Superior temporal gyrus (tissue), 1 donor: ENCODE results near the gene TSC22D4.
A peak's percentile ranks its signal among the peaks of the same experiment; 100 is the strongest.
"Not testable (repeated sequence)": the region's sequence is repeated elsewhere in the genome, so short reads cannot be mapped to it uniquely, and the experiment has no call there.

Experiments used
- DNase-seq: peaks from one replicate; pipeline ENCODE4 v3.0.0-alpha.2; 2016; ENCODE audit errors: extremely low spot score

TSC22D4 gene

DNA sequence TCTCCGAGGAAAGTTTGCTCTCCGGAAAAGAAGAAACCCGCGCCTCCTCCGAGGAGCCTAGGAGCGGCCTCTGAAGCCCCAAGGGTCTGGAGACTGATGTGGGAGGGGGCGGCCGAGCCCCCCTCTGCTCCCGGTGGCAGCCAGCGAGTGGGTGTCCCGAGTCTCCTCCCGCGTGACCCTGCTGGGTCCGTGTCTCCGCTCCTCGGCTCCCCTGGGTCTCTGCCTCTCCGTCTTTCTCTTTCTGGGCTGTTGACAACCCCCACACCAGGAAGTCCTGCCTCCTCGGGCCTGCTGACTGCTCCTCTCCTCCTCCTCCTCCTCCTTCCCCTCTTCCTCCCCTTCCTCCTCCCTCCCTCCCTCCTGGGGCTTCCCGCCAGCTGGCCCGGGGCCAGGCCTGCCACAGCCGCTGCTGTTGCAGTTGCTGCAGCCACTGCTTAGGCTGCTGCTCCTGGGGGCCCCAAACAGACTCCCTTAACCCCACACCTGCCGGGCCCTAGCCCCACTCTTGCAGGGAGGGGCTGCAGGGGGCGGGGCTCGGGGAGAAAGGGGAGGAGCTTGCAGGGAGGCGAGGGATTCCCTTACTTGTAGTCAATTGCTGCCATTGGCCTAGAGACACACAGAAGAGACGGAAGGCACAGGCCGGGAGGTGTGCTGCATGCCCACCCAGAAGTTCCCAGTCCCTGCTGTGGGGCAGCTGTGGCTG, at the start of gene TSC22D4:
TSC22D4 (minus strand) TSS at position 257 of the 703 bp plus-strand sequence. CDS start 1,176 bp downstream, outside the sequence.
- DNase-seq, result peak; percentile 92

DNA sequence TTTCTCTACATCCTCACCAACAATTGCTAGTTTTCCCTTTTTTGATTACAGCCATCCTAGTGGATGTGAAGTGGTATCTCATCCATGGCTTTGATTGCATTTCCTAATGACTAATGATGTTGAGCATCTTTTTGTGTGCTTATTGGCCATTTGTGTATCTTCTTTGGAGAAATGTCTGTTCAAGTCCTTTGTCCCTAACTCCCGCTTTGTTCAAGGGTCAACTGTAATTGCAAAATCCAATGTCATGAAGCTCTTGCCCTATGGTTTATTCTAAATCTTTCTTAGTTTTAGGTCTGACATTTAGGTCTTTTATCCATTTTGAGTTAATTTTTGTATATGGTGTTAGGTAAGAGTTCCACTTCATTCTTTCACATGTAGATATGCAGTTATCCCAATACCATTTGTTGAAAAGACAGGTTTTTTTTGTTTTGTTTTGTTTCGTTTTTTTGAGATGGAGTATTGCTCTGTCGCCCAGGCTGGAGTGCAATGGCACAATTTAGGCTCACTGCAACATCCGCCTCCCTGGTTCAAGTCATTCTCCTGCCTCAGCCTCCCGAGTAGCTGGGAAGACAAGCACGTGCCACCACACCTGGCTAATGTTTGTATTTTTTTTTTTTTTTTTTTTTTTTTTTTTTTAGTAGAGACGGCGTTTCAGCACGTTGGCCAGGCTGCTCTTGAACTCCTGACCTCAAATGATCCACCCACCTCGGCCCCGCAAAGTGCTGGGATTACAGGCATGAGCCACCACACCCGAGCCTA, 49.3 kb upstream of the TSC22D4 start:
- DNase-seq, result not testable (repeated sequence)

DNA sequence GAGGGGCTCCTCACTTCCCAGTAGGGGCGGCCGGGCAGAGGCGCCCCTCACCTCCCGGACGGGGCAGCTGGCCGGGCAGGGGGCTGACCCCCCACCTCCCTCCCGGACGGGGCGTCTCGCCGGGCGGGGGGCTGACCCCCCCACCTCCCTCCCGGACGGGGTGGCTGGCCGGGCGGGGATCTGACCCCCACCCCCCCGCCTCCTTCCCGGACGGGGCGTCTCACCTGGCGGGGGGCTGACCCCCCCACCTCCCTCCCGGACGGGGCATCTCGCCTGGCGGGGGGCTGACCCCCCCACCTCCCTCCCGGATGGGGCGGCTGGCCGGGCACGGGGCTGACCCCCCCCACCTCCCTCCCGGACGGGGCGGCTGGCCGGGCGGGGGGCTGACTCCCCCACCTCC, 44.2 kb upstream of the TSC22D4 start:
- DNase-seq, result not testable (repeated sequence)

DNA sequence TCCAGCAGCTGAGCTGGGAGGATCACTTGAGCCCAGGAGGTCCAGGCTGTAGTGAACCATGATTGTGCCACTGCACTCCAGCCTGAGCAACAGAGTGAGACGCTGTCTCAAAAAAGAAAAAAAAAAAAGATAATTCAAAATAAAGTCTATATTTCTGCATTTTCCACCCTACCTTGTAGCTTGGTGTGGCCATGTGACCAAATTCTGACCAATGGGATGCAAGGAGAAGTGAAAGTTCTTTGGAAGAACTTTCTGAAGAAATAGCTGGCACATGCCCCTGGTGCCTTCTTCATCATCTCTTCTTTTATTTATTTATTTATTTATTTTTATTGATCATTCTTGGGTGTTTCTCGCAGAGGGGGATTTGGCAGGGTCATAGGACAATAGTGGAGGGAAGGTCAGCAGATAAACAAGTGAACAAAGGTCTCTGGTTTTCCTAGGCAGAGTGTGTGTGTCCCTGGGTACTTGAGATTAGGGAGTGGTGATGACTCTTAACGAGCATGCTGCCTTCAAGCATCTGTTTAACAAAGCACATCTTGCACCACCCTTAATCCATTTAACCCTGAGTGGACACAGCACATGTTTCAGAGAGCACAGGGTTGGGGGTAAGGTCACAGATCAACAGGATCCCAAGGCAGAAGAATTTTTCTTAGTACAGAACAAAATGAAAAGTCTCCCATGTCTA, 43.0 kb upstream of the TSC22D4 start:
- DNase-seq, result not testable (repeated sequence)

DNA sequence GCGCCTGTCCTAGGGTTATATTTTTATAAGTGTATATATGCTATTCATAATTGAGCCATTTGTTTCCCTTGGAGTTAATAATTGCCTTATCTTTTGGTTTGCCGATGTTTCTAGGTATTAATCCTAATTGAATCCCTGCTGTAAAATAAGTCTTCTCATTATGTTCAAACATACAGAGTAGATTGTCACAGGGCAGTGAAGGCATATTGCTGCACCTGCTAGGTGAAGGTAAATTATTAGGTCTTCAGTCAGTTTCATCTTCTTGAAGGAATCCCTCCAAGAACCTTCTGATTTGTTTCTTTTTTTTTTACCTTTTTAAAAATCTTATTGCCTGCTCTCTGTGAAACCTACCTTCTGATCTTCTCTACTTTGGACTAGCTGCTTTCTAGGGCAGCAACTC, 42.1 kb upstream of the TSC22D4 start:
- DNase-seq, result no peak

DNA sequence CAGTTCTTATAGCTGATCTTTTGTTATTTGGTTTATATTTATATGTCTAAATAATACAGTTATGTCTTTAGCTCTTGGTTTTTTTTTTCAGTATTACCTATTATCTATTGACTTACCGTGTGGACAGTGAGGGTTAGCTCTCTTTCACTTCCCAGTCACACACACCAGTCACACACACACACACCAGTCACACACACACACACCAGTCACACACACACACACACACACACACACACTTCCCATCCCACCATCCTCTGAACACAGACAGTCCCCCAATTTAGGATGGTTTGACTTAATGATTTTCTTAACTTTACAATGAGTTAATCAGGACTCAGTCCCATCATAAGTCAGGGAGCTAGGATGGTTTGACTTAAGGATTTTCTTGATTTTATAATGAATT, 41.1 kb upstream of the TSC22D4 start:
- no peak for DNase-seq

DNA sequence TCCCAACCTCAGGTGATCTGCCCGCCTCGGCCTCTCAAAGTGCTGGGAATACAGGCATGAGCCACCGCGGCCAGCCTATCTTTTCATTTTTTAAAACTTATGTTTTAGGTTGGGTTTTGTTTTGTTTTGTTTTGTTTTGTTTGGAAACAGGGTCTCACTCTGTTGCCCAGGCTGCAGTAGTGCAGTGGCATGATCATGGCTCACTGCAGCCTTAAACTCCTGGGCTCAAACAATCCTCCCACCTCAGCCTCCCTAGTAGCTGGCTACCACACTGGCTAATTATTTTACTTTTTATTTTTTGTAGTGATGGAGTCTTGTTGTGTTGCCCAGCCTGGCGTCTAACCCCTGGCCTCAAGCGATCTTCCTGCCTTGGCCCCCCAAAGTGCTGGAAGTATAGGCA, 40.6 kb upstream of the TSC22D4 start:
- DNase-seq, result no peak

DNA sequence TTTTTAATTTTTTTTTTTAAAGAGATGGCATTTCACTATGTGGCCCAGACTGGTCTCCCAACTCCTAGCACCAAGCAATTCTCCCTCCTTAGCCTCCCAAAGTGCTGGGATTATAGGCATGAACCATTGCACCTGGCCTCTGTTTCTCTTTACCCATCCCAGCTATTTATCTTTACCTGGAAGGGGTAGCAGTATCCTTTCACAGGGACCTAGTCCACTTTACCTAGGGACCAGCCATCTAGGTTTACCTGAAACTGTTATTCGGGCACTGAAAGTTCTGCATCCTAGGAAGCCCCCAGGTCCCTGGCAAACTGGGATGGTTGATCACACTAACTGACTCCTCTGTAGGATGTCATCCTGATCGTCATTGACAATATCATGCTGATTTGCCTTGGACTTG, 38.3 kb upstream of the TSC22D4 start:
- no peak for DNase-seq

DNA sequence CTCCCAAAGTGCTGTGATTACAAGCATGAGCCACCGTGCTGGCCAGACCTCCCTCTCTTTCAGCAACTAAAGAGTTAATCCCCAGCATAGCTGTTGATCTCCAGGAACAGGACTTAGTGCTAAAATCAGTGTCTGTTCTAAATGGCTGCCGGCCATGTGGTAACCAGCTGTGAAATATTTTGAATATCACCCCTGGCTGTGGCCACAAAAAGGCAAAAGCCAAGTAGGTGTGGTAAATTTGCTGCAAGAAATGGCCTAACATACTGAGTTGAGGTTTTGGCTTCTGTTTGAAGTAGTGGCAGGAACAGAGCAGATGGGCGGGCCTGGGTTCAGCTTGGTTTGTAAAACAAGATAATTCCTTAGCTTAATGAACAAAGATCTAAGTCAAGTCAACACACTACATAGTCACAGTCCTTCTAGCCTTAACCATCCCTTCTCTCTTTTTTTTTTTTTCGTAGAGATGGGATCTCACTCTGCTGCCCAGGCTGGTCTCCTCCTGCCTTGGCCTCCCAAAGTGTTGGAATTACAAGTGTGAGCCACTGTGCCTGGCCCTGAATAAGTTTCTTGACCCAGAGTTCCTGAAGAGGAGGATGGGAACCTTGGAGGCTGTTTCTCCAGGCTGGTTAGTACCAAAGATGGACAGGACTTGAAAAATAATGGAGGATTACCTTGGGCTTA, 37.3 kb upstream of the TSC22D4 start:
- no peak for DNase-seq

DNA sequence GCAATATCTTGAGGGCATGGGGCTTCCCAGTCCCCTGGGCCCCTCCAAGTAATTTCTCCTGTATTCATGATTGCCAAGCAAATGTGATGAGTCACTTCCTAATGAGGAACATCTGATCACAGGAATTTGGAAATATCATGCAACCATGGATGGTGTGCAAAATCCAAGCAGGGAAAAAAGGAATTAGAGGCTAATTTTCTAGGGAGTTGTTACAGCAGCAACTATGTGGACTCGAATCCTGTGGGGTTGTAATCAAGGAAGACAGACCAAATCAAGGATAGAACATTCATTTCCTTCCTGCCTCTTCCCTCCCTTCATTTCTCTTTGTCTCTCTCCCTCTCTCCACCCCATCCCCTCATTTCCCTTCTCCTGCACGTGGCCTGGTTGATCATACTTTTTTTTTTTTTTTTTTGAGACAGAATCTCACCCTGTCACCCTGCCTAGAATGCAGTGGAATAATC, 36.1 kb upstream of the TSC22D4 start:
- DNase-seq, result no peak

DNA sequence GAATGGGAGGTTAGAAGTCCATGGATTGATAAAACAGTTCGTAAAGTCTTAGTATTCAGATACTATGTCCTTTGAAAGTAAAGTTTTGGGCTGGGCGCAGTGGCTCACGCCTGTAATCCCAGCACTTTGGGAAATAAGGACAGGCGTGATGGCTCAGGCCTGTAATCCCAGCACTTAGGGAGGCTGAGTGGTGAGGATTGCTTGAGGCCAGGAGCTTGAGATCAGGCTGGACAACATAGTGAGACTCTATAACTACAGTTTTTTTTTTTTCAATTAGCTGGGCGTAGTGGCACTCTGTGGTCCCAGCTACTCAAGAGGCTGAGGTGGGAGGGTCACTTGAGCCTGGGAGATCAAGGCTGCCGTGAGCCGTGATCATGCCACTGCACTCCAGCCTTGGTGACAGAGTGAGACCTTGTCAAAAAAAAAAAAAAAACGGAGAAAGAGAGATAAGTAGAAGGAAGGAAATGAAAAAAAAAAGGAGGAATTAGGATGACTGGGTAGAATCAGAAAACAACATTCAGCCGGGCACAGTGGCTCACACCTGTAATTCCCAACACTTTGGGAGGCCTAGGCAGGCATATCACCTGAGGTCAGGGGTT, 34.3 kb upstream of the TSC22D4 start:
- no peak for DNase-seq

DNA sequence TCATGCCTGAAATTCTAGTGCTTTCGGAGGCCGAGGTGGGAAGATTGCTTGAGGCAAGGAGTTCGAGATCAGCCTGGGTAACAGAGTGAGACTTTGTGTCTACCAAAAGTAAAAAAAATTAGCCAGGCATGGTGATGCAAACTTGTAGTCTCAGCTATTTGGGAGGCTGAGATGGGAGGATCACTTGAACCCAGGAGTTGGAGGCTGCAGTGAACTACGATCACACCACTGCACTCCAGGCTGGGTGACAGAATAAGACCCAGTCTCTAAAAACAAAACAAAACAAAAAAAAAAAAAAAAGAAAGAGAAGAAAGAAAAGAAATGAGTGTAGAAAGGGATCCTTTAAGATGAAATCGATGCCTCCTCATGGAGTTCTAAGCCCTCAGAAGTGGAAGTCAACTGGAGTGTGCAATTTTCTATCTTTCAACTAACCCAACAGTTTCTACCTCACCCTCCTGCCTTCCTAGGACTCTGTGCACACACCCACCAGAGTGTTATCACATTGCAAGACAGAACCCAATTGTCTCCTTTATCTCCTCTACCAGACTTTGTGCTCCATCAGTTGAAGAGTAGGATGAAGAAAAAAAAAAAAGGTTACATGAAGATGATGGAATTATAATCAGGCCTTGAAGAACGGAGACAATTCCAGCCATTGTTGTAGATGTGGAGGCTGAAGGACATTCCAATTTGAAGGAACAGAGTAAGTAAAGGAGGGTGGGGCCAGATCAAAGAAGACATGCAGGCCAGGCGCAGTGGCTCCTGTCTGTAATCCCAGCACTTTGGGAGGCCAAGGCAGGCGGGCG, 31.6 kb upstream of the TSC22D4 start:
- no peak for DNase-seq

DNA sequence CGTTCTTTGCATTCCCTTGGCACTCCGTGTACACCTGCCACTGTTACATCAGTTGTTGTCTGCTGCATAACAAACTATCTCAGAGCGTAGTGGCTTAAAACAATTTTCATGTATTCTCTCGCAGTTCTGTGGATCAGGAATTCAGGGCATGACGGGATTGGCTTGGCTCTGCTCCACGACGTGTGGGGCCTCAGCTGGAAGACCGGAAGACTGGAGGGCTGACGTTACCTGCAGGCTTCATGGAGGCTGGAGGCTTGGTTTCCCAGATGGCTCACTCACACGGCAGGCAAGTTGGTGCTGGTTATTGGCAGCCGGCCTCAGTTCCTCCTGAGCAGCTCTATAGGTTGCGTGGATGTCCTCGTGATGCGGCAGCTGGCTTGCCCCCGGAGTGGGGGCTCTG, 30.2 kb upstream of the TSC22D4 start:
- peak; percentile 35 for DNase-seq

DNA sequence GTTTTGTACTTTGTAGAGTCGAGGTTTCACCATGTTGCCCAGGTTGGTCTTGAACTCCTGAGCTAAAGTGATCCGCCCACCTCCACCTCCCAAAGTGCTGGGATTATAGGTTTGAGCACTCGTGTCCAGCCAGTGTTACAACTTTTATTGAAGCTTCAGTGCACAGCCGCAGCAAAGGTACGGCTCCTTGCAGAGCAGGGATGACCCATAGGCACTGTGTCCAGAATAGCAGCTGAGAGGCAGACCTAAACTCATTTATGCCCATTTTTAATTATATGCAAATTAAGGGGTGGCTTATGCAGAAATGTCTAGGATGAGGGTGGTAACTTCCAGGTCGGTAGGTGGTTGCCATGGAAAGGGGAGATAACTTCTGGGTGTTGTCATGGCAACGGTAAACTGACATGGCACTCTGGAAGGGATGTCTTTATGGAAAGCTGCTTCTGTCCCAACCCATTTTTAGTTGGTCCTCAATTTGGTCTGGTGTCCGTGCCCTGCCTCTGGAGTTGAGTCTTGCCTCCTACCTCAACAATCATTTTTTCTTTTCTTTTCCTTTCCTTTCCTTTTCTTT, 27.4 kb upstream of the TSC22D4 start:
- no peak for DNase-seq

DNA sequence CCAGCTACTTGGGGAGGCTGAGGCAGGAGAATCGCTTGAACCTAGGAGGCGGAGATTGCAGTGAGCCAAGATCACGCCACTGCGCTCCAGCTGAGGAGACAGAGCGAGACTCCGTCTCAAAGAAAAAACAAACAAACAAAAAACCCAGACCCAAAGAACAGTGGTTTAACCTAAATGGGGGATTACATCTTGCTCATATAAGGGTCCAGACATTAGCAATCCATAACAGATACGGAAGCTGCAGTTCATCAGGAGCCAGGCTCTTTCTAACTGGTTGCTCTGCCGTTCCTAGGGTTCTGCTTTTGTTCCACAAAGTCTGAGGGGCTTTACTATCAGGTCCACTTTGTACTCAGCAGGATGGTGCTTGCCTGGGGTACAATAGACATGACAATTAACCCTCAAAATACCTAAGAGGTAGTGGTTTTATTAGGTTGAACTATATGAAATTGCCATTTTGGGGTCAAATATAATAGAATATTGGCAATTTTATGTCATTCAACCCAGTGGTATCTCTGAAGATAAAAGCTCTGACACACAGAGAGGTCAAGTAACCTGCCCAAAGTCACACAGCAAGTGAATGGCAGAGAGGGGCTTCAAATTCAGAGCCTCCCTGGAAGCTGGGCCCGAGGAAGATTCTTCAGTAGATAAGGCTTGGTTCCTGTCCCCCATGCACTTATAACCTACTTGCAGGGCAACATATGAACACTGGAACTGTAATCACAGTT, 26.0 kb upstream of the TSC22D4 start:
- no peak for DNase-seq

DNA sequence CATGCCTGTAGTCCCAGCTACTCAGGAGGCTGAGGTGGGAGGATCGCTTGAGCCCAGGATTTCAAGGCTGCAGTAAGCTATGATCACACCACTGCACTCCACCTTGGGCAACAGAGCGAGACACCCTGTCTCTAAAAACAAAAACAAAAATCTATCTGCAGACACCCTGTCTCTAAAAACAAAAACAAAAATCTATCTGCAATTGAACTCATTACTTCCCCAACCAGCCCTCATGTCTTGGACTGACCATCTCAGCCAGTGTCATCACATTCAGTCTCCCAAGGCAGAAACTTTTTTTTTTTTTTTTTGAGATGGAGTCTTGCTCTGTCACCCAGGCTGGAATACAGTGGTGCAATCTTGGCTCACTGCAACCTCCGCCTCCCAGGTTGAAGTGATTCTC, 25.0 kb upstream of the TSC22D4 start:
- not testable (repeated sequence) for DNase-seq

DNA sequence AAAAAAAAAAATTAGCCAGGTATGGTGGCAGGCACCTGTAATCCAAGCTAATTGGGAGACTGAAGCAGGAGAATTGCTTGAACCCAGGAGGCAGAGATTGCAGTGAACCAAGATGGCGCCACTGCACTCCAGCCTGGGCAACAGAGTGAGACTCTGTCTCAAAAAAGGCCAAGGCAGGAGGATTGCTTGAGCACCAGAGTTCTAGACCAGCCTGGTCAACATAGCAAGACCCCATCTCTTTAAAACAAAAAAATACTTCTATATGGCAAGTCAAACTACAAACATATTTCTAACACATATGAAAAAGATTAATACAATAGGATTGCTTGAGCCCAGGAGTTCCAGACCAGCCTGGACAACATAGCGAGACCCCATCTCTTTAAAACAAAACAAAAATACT, 21.7 kb upstream of the TSC22D4 start:
- DNase-seq, result not testable (repeated sequence)

DNA sequence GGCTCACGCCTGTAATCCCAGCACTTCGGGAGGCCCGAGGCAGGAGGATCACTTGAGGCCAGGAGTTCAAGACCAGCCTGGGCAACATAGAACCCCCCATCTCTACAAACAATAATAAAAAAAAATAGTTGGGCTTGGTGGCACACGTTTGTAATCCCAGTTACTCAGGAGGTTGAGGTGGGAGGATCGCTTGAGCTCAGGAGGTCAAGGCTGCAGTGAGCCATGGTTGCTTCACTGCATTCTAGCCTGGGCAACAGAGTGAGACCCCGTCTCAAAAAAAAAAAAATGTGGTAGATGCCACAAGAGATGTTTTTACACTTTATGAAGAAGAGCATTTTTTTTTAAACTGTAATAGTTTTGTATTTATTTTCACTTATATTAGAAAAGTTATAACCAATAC, 17.5 kb upstream of the TSC22D4 start:
- DNase-seq, result no peak

DNA sequence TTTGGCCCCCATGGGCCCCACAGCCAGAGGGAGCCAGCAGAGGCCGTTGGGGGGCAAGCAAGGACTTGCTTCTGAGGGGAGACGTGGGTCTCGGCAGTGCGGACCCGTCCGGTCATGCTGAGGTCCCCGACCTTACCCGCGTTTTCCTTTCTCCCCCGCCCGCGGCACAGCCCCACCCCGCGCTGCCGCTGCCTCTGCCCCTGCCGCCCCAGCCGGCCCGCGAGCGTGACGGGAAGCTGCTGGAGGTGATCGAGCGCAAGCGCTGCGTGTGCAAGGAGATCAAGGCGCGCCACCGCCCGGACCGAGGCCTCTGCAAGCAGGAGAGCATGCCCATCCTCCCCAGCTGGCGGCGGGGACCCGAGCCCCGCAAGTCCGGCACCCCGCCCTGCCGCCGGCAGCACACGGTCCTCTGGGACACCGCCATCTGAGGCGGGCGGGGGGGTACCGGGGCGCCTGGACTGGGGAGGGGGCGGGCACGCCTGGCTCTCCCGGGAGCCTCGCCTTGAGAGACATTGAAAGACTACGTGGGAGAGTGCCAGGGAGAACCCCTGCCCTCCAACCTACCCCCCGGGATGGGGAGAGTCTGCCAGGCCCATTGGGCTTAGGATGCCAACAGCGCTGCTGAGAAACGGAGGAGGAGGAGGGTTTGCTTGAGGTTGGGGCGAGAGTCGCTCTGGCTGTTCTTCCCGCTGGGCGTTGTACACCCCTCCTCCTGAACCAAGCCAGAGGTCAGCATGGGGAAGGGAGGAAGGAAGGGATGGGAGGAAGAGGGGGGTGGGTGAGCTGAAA, 14.7 kb upstream of the TSC22D4 start:
- peak; percentile 20 for DNase-seq
